Measurements from ENCODE around the gene GRIK4. TPM values are rescaled to one million over a fixed set of nuclear protein-coding genes. Genes with fewer than 3 reads are reported as not detected.

GRIK4 gene
- total and polyA plus RNA-seq, 2 of the 4 experiments (the other 2 are of a cell fraction), result 0.18 to 0.38 TPM

DNA sequence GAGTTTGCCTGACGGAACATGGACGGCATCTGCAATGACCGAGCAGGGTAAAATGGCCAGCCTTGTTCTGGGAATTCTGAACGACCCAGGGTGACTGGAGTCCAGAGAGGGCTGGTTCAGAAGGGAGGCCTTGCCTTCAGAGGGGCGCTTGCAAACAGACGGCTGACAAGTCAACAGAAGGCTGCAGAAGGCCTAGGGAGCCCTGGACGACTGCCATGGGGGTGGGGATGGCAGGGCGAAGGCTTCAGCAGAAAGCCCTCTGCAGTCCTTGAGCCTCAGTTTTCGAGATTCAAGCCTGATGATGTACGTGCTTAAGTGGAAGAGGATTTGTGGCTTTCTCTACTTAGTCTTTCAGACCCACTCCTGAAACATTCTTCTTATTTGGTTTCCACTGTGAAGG is 395.2 kb downstream of the GRIK4 start:
- Histone ChIP-seq H3K18ac (ENCODE audit: low read depth, low read length) (no peak overlapping the region), H2BK120ac (ENCODE audit: low read depth, low read length) (no peak overlapping the region), H3K9me1 (ENCODE audit: insufficient read depth, low read length) (no peaks in the 10 kb centered on the region), H3K4me1 (ENCODE audit: control insufficient read depth, insufficient read depth, low read length) (no peaks in the 10 kb centered on the region), H2BK5ac (ENCODE audit: low read depth, low read length, poor library complexity, severe bottlenecking) (no peak overlapping the region), H3K9me3 (ENCODE audit: control insufficient read depth, insufficient read depth, low read length) (no peaks in the 10 kb centered on the region), H3K4ac (ENCODE audit: low read depth, low read length) (no peak overlapping the region), H3K23ac (ENCODE audit: low read depth, low read length) (no peak overlapping the region), H4K5ac (ENCODE audit: low read depth, low read length) (no peak overlapping the region), H4K91ac (ENCODE audit: insufficient read depth, low read depth, low read length) (no peak overlapping the region), H3K27ac (ENCODE audit: insufficient read depth, low read length) (no peak overlapping the region), H3K4me2 (ENCODE audit: low read depth, low read length) (no peak overlapping the region), H4K20me1 (ENCODE audit: insufficient read depth, low read length) (no peaks in the 10 kb centered on the region; the same call in 1 of the 2 replicates), H4K8ac (ENCODE audit: low read depth in 2 of 2, low read length in 2 of 2) (no peak overlapping the region), H2AK5ac (ENCODE audit: low read depth, low read length) (no peak overlapping the region), H3K27me3 (ENCODE audit: control insufficient read depth, insufficient read depth, low read length) (peaks cover 24% of the 10 kb centered on the region), H3K9ac (ENCODE audit: low read depth, low read length) (no peak overlapping the region), H2BK20ac (ENCODE audit: low read depth, low read length) (no peak overlapping the region), H3K79me1 (ENCODE audit: low read depth in 1 of 2, low read length in 2 of 2) (no peaks in the 10 kb centered on the region), H2BK15ac (ENCODE audit: low read depth, low read length) (no peak overlapping the region), H3K56ac (ENCODE audit: extremely low read depth, insufficient read depth, low read length) (no peak overlapping the region), H3K36me3 (ENCODE audit: control insufficient read depth, insufficient read depth, low read length) (no peaks in the 10 kb centered on the region), H2AK9ac (replicated peaks; ENCODE audit: low read depth, low read length, poor library complexity) (no peak overlapping the region), H3K14ac (replicated peaks; ENCODE audit: low read depth, low read length) (no peak overlapping the region), H3K4me3 (ENCODE audit: insufficient read depth, low read depth, low read length) (no peak overlapping the region), H2AFZ (replicated peaks; ENCODE audit: low read length, poor library complexity) (no peak overlapping the region)
- BruUV-seq (replicated peaks), result no TSS peak
- TF ChIP-seq POLR2A (IDR thresholded peaks at IDR 0.05; ENCODE audit: low read depth, low read length), result no peak
- in situ Hi-C loops (cut with MboI; ENCODE audit: low sequenced_read_pairs), result no loop called here
- no peak for DNase-seq
- ATAC-seq (ENCODE audit: low read depth), result no peak
- CTCF ChIA-PET, result no interaction called here
- dilution Hi-C loops (cut with HindIII; ENCODE audit: low sequenced_read_pairs, unreplicated experiment), result no loop called here
- intact Hi-C loops (cut with micrococcal nuclease), result no loop called here
- WGBS, 2 experiments (ENCODE audit: extremely low coverage in 2 of 2, insufficient read length in 1 of 2), result 60% methylated on average over 2 of the region's 10 CpGs; no CpG with 5 or more reads in 1 of the 2 experiments
- POLR2A ChIA-PET (ENCODE audit: unreplicated experiment), result no interaction called here
